Thymus (tissue), 11 donors: Measurements from ENCODE around the gene SHC2. TPM values are rescaled to one million over a fixed set of nuclear protein-coding genes. Genes with fewer than 3 reads are reported as not detected.

Source experiments
- DNase-seq, 9 donors: peaks; one replicate each; pipeline ENCODE4 v3.0.0-alpha.2; 2013; ENCODE audit warnings: low spot score in 9 of 9, low read depth in 6 of 9, missing footprints in 1 of 9
- H3K27ac ChIP-seq, 2 donors: one replicate each; pipeline ENCODE4 v1.5.1; 2013; ENCODE audit warnings: control low read depth in 1 of 2, low read depth in 1 of 2, low read length in 1 of 2, mild to moderate bottlenecking in 1 of 2, moderate library complexity in 1 of 2
- H3K27me3 ChIP-seq, 2 donors: one replicate each; pipeline ENCODE4 v1.5.1; 2013; ENCODE audit warnings: low read length in 1 of 2; ENCODE audit not compliant: control insufficient read depth in 2 of 2, insufficient read depth in 1 of 2
- H3K36me3 ChIP-seq, 2 donors: one replicate each; pipeline ENCODE4 v1.5.1; 2013; ENCODE audit warnings: low read length in 1 of 2, mild to moderate bottlenecking in 1 of 2, moderate library complexity in 1 of 2; ENCODE audit not compliant: control insufficient read depth in 2 of 2, insufficient read depth in 2 of 2
- H3K4me1 ChIP-seq, 2 donors: one replicate each; pipeline ENCODE4 v1.5.1; 2013; ENCODE audit warnings: low read length in 2 of 2; ENCODE audit not compliant: control insufficient read depth in 2 of 2, insufficient read depth in 2 of 2
- H3K4me3 ChIP-seq, 2 donors: one replicate each; pipeline ENCODE4 v1.5.1; 2013; ENCODE audit warnings: low read length in 2 of 2, control low read depth in 1 of 2, mild to moderate bottlenecking in 1 of 2
- H3K9me3 ChIP-seq, 2 donors: one replicate each; pipeline ENCODE4 v1.5.1; 2013; ENCODE audit warnings: low read length in 1 of 2, mild to moderate bottlenecking in 1 of 2; ENCODE audit not compliant: control insufficient read depth in 2 of 2, insufficient read depth in 1 of 2
- WGBS: extraction: QIAGEN DNeasy Blood & Tissue Kit; methylation state at CpG from one replicate; pipeline ENCODE4 v1.1.7; 2013; 5-methylcytosine and 5-hydroxymethylcytosine counted together
- polyA plus RNA-seq: library from polyadenylated mRNA; stranded (reverse); fragments of 200-250 nt; gene quantifications from one replicate; pipeline ENCODE4 v1.2.3, GENCODE V29; 2013
- total RNA-seq: library from RNA; stranded (reverse); fragments of 120-200 nt; gene quantifications from one replicate; pipeline ENCODE4 v1.2.4, GENCODE V29; 2013
- donor health status: healthy.

Gene SHC2
- total and polyA plus RNA-seq, 2 donors: 1.1 to 5.2 TPM

GRCh38 chr19:408441-408901 is 52.4 kb downstream of the SHC2 start:
- Histone ChIP-seq H3K4me1 (peaks cover 5% of the 10 kb centered on the region in 2 donors), H3K4me3 (peak overlapping the region in 1 of 2 donors; percentile 45), H3K36me3 (no peaks in the 10 kb centered on the region), H3K9me3 (peaks cover 0 to 32% of the 10 kb centered on the region in 2 donors), H3K27ac (no peak overlapping the region), H3K27me3 (peaks cover 26 to 54% of the 10 kb centered on the region in 2 donors)
- no peak for DNase-seq
- WGBS: 5% methylated on average over 30 of the region's 30 CpGs

GRCh38 chr19:407511-408440 is 53.1 kb downstream of the SHC2 start:
- peaks cover 26 to 54% of the 10 kb centered on the region in 2 donors for H3K27me3 ChIP-seq
- peaks cover 5% of the 10 kb centered on the region in 2 donors for H3K4me1 ChIP-seq
- no peak overlapping the region for H3K27ac ChIP-seq
- H3K4me3 ChIP-seq: no peak overlapping the region
- WGBS: 79% methylated on average over 70 of the region's 70 CpGs
- H3K36me3 ChIP-seq: no peaks in the 10 kb centered on the region
- DNase-seq: no peak
- peaks cover 0 to 30% of the 10 kb centered on the region in 2 donors for H3K9me3 ChIP-seq

DNA sequence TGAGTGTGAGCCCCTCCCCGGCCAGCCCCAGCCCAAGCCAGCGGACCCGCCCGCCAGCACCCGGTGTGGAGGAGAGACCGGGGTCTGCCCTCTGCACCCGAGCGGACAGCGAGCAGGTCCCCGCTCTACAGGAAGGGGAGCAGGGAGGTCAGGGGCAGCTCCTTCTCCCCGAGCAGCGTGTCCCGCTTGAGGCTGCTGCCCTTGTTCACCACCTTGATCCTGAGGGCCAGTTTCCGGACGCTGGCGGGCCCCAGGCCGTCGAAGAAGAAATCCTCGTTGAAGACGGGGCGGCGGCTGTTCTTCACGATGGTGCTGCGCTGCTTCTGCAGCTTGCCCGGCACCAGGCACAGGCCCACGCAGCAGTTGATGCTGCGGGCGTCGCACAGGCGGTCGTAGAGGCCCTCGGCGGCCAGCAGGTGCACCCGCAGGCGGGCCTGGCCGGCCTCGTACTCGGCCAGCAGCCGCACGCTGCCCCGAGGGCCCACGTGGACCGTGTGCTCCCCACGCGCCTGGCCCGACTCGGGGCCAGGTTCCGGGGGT is 53.8 kb downstream of the SHC2 start:
- Histone ChIP-seq H3K27ac (no peak overlapping the region), H3K9me3 (peaks cover 0 to 25% of the 10 kb centered on the region in 2 donors), H3K4me3 (no peak overlapping the region), H3K4me1 (peaks cover 5% of the 10 kb centered on the region in 2 donors), H3K36me3 (no peaks in the 10 kb centered on the region), H3K27me3 (peaks cover 26 to 54% of the 10 kb centered on the region in 2 donors)
- DNase-seq: no peak
- WGBS: 90% methylated on average over 48 of the region's 48 CpGs

DNA sequence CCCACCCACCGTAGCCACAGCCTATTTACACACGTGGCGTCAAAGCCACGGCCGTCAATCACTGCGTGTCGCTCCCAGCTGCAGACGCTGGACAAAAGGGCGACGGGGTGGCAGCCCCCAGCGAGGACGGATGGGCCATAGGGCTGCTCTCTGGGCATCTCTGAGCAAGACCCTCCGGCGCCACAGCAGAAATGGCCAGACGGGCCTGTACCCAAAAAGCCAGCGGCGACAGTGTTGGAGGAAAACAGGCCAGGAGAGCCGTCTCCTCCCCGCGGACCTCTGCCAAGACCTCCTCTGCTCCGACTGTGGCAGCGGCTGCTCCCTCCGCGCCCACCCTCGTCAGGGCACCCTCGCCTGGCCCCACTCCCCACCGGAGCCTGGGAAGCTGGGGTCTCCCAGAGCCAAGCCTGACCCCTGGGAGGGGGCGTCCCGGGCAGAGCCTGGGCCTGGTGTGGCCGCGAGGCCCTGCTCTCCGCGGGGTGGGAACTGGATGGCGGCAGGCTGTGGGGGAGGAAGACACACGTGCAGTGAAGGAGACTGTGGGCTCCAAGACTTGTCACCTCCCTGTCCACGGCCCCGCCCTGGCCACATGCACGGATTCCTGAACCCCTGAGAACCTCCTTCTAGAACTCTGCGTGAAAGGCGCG is 54.6 kb downstream of the SHC2 start:
- H3K4me3 ChIP-seq: no peak overlapping the region
- 59% methylated on average over 41 of the region's 41 CpGs for WGBS
- H3K9me3 ChIP-seq: peaks cover 0 to 17% of the 10 kb centered on the region in 2 donors
- peaks cover 5% of the 10 kb centered on the region in 2 donors for H3K4me1 ChIP-seq
- peaks cover 26 to 54% of the 10 kb centered on the region in 2 donors for H3K27me3 ChIP-seq
- no peak for DNase-seq
- H3K27ac ChIP-seq: no peak overlapping the region
- H3K36me3 ChIP-seq: no peaks in the 10 kb centered on the region

- peaks cover 26 to 50% of the 10 kb centered on the region in 2 donors for H3K27me3 ChIP-seq
- DNase-seq: no peak
- H3K4me3 ChIP-seq: no peak overlapping the region
- H3K27ac ChIP-seq: no peak overlapping the region
- H3K36me3 ChIP-seq: no peaks in the 10 kb centered on the region
- 43% methylated on average over 29 of the region's 29 CpGs for WGBS
- peaks cover 5% of the 10 kb centered on the region in 2 donors for H3K4me1 ChIP-seq
- peaks cover 0 to 10% of the 10 kb centered on the region in 2 donors for H3K9me3 ChIP-seq
Measured at GRCh38 chr19:405121-405965, 55.5 kb downstream of the SHC2 start.

GRCh38 chr19:403221-404027 is 57.4 kb downstream of the SHC2 start:
- H3K27me3 ChIP-seq: peaks cover 13 to 32% of the 10 kb centered on the region in 2 donors
- WGBS: 88% methylated on average over 38 of the region's 38 CpGs
- DNase-seq: no peak

DNA sequence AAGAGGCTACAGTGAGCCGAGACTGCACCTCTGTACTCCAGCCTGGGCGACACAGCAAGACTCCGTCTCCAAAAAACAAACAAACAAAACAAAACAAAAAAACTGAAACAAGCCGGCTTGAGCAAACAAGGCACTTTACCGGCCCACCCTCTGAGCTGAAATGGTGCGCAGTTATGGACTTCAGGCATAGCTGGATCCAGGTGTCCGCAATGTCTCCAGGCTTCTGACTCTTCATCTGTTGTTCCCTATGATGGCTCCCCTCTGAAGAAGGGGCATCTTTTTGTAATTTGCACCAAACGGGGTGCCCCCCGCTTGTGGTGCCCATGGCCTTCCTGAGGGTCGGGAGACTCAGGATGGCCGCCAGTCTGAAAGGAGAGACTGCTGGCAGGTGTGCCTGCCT is 58.0 kb downstream of the SHC2 start:
- H3K36me3 ChIP-seq: no peaks in the 10 kb centered on the region
- no peak for DNase-seq
- peaks cover 8 to 27% of the 10 kb centered on the region in 2 donors for H3K27me3 ChIP-seq
- no peaks in the 10 kb centered on the region for H3K4me1 ChIP-seq
- 96% methylated on average over 11 of the region's 11 CpGs for WGBS
- no peak overlapping the region for H3K4me3 ChIP-seq
- peaks cover 0 to 26% of the 10 kb centered on the region in 2 donors for H3K9me3 ChIP-seq
- no peak overlapping the region for H3K27ac ChIP-seq

More at GRCh38 chr19:403221-404027, 57.4 kb downstream of the SHC2 start:
- H3K9me3 ChIP-seq: peaks cover 0 to 20% of the 10 kb centered on the region in 2 donors
- H3K27ac ChIP-seq: no peak overlapping the region
- H3K4me3 ChIP-seq: no peak overlapping the region
- no peaks in the 10 kb centered on the region for H3K4me1 ChIP-seq
- no peaks in the 10 kb centered on the region for H3K36me3 ChIP-seq
